Stimulated activated memory B cell treated with anti-CD40 and anti-IgM and Interleukin-4, amounts not matched to agents 10 μg/mL and 1 μg/mL and 100 μg/mL, for 72 hours (primary cell): ENCODE results near the gene SFI1.
"Not testable (repeated sequence)": the region's sequence is repeated elsewhere in the genome, so short reads cannot be mapped to it uniquely, and the experiment has no call there.

ENCODE experiments used
- ATAC-seq: fragments of 150-1000 bp; cut with Tn5 transposase; 2 replicates; pipeline ENCODE4 v1.10.0; 2021
- H3K27ac Mint-ChIP-seq: one replicate; pipeline ENCODE4 v1.8.0; 2022; ENCODE audit warnings: mild to moderate bottlenecking, mixed read lengths
- H3K27me3 Mint-ChIP-seq: one replicate; pipeline ENCODE4 v1.8.0; 2022; ENCODE audit warnings: mixed read lengths
- H3K36me3 Mint-ChIP-seq: one replicate; pipeline ENCODE4 v1.8.0; 2022; ENCODE audit warnings: mixed read lengths
- H3K4me1 Mint-ChIP-seq: one replicate; pipeline ENCODE4 v1.8.0; 2022; ENCODE audit warnings: mixed read lengths
- H3K4me3 Mint-ChIP-seq: one replicate; pipeline ENCODE4 v1.8.0; 2022; ENCODE audit warnings: mild to moderate bottlenecking, moderate library complexity, mixed read lengths
- H3K9me3 Mint-ChIP-seq: one replicate; pipeline ENCODE4 v1.8.0; 2022; ENCODE audit warnings: mixed read lengths

SFI1 gene

GRCh38 chr22:31508536-31508935 lies 12.2 kb downstream of the SFI1 start:
- Mint-ChIP-seq H3K4me3 (no peak overlapping the region), H3K9me3 (no peaks in the 10 kb centered on the region), H3K36me3 (peaks cover 59% of the 10 kb centered on the region), H3K4me1 (peaks cover 5% of the 10 kb centered on the region), H3K27me3 (no peaks in the 10 kb centered on the region), H3K27ac (no peak overlapping the region)
- ATAC-seq: no peak

GRCh38 chr22:31509061-31509762 lies 12.9 kb downstream of the SFI1 start:
- H3K27ac Mint-ChIP-seq: no peak overlapping the region
- no peak for ATAC-seq
- H3K27me3 Mint-ChIP-seq: no peaks in the 10 kb centered on the region
- peaks cover 60% of the 10 kb centered on the region for H3K36me3 Mint-ChIP-seq
- H3K4me1 Mint-ChIP-seq: peaks cover 5% of the 10 kb centered on the region
- no peak overlapping the region for H3K4me3 Mint-ChIP-seq
- no peaks in the 10 kb centered on the region for H3K9me3 Mint-ChIP-seq

- peak overlapping the region; percentile 60 for H3K27ac Mint-ChIP-seq
- ATAC-seq: peak; percentile 36
- H3K9me3 Mint-ChIP-seq: no peaks in the 10 kb centered on the region
- no peak overlapping the region for H3K4me3 Mint-ChIP-seq
- H3K4me1 Mint-ChIP-seq: peaks cover 19% of the 10 kb centered on the region
- H3K27me3 Mint-ChIP-seq: no peaks in the 10 kb centered on the region
- peaks cover 53% of the 10 kb centered on the region for H3K36me3 Mint-ChIP-seq
These were observed 23.7 kb downstream of the SFI1 start for GRCh38 chr22:31520051-31520450.

- Mint-ChIP-seq H3K4me1 (peaks cover 31% of the 10 kb centered on the region), H3K36me3 (peaks cover 42% of the 10 kb centered on the region)
- H3K27me3 Mint-ChIP-seq, H3K27ac Mint-ChIP-seq, H3K4me3 Mint-ChIP-seq, H3K9me3 Mint-ChIP-seq, ATAC-seq: not testable (repeated sequence)
These were observed 27.8 kb downstream of the SFI1 start for GRCh38 chr22:31524132-31524531.

- peak; percentile 71 for ATAC-seq
- Mint-ChIP-seq H3K27me3 (no peaks in the 10 kb centered on the region), H3K36me3 (peaks cover 52% of the 10 kb centered on the region), H3K9me3 (no peaks in the 10 kb centered on the region), H3K4me1 (peaks cover 24% of the 10 kb centered on the region), H3K27ac (peak overlapping the region; percentile 71), H3K4me3 (no peak overlapping the region)
These were observed 29.9 kb downstream of the SFI1 start for GRCh38 chr22:31526270-31526669.

- no peak overlapping the region for H3K4me3 Mint-ChIP-seq
- H3K9me3 Mint-ChIP-seq: no peaks in the 10 kb centered on the region
- no peak overlapping the region for H3K27ac Mint-ChIP-seq
- peaks cover 10% of the 10 kb centered on the region for H3K4me1 Mint-ChIP-seq
- peaks cover 52% of the 10 kb centered on the region for H3K36me3 Mint-ChIP-seq
- no peaks in the 10 kb centered on the region for H3K27me3 Mint-ChIP-seq
- no peak for ATAC-seq
These were observed 34.5 kb downstream of the SFI1 start for GRCh38 chr22:31530823-31531195.

GRCh38 chr22:31532060-31532459 lies 35.7 kb downstream of the SFI1 start:
- Mint-ChIP-seq H3K4me1 (peaks cover 15% of the 10 kb centered on the region), H3K27me3 (no peaks in the 10 kb centered on the region), H3K9me3 (no peaks in the 10 kb centered on the region), H3K36me3 (peaks cover 54% of the 10 kb centered on the region), H3K27ac (peak overlapping the region; percentile 17), H3K4me3 (no peak overlapping the region)
- no peak for ATAC-seq

- H3K9me3 Mint-ChIP-seq: no peaks in the 10 kb centered on the region
- H3K4me3 Mint-ChIP-seq: no peak overlapping the region
- peaks cover 64% of the 10 kb centered on the region for H3K36me3 Mint-ChIP-seq
- no peak for ATAC-seq
- peak overlapping the region; percentile 17 for H3K27ac Mint-ChIP-seq
- no peaks in the 10 kb centered on the region for H3K27me3 Mint-ChIP-seq
- H3K4me1 Mint-ChIP-seq: peaks cover 21% of the 10 kb centered on the region
These were observed 37.0 kb downstream of the SFI1 start for GRCh38 chr22:31533374-31533773.

- Mint-ChIP-seq H3K36me3 (peaks cover 66% of the 10 kb centered on the region), H3K4me1 (peaks cover 32% of the 10 kb centered on the region), H3K4me3 (peak overlapping the region; percentile 44), H3K9me3 (no peaks in the 10 kb centered on the region), H3K27me3 (no peaks in the 10 kb centered on the region), H3K27ac (peak overlapping the region; percentile 73)
- peak; percentile 89 for ATAC-seq
These were observed 40.7 kb downstream of the SFI1 start for GRCh38 chr22:31537019-31537535.

GRCh38 chr22:31538815-31539214 lies 42.5 kb downstream of the SFI1 start:
- H3K27me3 Mint-ChIP-seq: no peaks in the 10 kb centered on the region
- peak overlapping the region; percentile 73 for H3K27ac Mint-ChIP-seq
- H3K9me3 Mint-ChIP-seq: no peaks in the 10 kb centered on the region
- peaks cover 52% of the 10 kb centered on the region for H3K36me3 Mint-ChIP-seq
- peaks cover 30% of the 10 kb centered on the region for H3K4me1 Mint-ChIP-seq
- ATAC-seq: peak; percentile 63
- H3K4me3 Mint-ChIP-seq: peak overlapping the region; percentile 4

- H3K27me3 Mint-ChIP-seq, H3K9me3 Mint-ChIP-seq, ATAC-seq, H3K4me3 Mint-ChIP-seq, H3K27ac Mint-ChIP-seq: not testable (repeated sequence)
- H3K4me1 Mint-ChIP-seq: peaks cover 30% of the 10 kb centered on the region
- H3K36me3 Mint-ChIP-seq: peaks cover 40% of the 10 kb centered on the region
These were observed 43.8 kb downstream of the SFI1 start for GRCh38 chr22:31540166-31540565.

GRCh38 chr22:31540966-31541365 lies 44.6 kb downstream of the SFI1 start:
- peaks cover 27% of the 10 kb centered on the region for H3K4me1 Mint-ChIP-seq
- ATAC-seq: no peak
- no peak overlapping the region for H3K4me3 Mint-ChIP-seq
- H3K9me3 Mint-ChIP-seq: no peaks in the 10 kb centered on the region
- H3K36me3 Mint-ChIP-seq: peaks cover 37% of the 10 kb centered on the region
- H3K27me3 Mint-ChIP-seq: no peaks in the 10 kb centered on the region
- H3K27ac Mint-ChIP-seq: no peak overlapping the region

GRCh38 chr22:31544481-31545480 lies 48.4 kb downstream of the SFI1 start:
- H3K4me1 Mint-ChIP-seq: peaks cover 7% of the 10 kb centered on the region
- H3K9me3 Mint-ChIP-seq: no peaks in the 10 kb centered on the region
- no peak overlapping the region for H3K27ac Mint-ChIP-seq
- no peak for ATAC-seq
- H3K4me3 Mint-ChIP-seq: no peak overlapping the region
- no peaks in the 10 kb centered on the region for H3K27me3 Mint-ChIP-seq
- peaks cover 19% of the 10 kb centered on the region for H3K36me3 Mint-ChIP-seq

- Mint-ChIP-seq H3K9me3 (no peaks in the 10 kb centered on the region), H3K36me3 (peaks cover 47% of the 10 kb centered on the region), H3K27ac (no peak overlapping the region), H3K4me1 (peaks cover 23% of the 10 kb centered on the region), H3K4me3 (no peak overlapping the region), H3K27me3 (no peaks in the 10 kb centered on the region)
- ATAC-seq: no peak
These were observed 54.6 kb downstream of the SFI1 start for GRCh38 chr22:31550871-31551370.

GRCh38 chr22:31556627-31557203 lies 60.4 kb downstream of the SFI1 start:
- Mint-ChIP-seq H3K27me3 (no peaks in the 10 kb centered on the region), H3K4me1 (peaks cover 28% of the 10 kb centered on the region), H3K27ac (no peak overlapping the region), H3K9me3 (no peaks in the 10 kb centered on the region), H3K36me3 (peaks cover 29% of the 10 kb centered on the region), H3K4me3 (no peak overlapping the region)
- no peak for ATAC-seq
